RPMI7951 (cell line): ENCODE results near the gene ECHDC3. TPM values are rescaled to one million over a fixed set of nuclear protein-coding genes. Genes with fewer than 3 reads are reported as not detected.
"Not testable (repeated sequence)": the region's sequence is repeated elsewhere in the genome, so short reads cannot be mapped to it uniquely, and the experiment has no call there.

Experiments used
- DNase-seq: peaks from one replicate; pipeline ENCODE4 v3.0.0-alpha.2; 2012; ENCODE audit warnings: low read depth
- total RNA-seq: library from RNA; depleted of rRNA; stranded (reverse); fragments of >200 nt; shearing (Covaris generic); gene quantifications from 2 replicates; pipeline ENCODE4 v1.2.3, GENCODE V29; 2014; rRNA removed

The ECHDC3 gene, protein sequence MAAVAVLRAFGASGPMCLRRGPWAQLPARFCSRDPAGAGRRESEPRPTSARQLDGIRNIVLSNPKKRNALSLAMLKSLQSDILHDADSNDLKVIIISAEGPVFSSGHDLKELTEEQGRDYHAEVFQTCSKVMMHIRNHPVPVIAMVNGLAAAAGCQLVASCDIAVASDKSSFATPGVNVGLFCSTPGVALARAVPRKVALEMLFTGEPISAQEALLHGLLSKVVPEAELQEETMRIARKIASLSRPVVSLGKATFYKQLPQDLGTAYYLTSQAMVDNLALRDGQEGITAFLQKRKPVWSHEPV
- 8.2 and 10.7 TPM in 2 replicates for total RNA-seq

DNA sequence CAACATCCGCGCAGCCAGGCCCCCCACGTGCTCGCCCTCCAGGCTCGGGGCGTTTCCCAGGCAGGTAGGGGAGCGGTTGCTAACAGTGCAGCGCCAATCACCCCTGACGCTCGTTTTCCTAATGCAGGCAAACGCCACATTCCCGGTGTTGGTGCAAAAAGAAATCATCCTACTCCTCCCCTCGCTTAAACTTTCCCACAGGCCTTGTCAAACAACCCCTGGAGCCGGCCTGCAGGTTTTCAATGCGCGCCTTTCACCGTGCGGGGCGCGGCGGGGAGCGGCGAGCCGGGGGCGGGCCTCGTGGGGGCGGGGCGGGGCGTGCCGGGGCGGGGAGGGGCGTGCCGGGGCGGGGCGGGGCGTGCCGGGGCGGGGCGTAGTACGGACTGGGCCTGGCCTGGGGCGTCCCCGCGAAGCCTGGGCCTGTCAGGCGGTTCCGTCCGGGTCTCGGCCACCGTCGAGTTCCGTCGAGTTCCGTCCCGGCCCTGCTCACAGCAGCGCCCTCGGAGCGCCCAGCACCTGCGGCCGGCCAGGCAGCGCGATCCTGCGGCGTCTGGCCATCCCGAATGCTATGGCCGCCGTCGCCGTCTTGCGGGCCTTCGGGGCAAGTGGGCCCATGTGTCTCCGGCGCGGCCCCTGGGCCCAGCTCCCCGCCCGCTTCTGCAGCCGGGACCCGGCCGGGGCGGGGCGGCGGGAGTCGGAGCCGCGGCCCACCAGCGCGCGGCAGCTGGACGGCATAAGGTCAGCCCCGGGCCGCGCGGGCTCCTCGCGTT is at the start of gene ECHDC3:
Gene ECHDC3 (plus strand): TSS at position 374 of the 770 bp plus-strand sequence. CDS start 195 bp downstream, at position 569.
- DNase-seq, result peak; percentile 55

DNA sequence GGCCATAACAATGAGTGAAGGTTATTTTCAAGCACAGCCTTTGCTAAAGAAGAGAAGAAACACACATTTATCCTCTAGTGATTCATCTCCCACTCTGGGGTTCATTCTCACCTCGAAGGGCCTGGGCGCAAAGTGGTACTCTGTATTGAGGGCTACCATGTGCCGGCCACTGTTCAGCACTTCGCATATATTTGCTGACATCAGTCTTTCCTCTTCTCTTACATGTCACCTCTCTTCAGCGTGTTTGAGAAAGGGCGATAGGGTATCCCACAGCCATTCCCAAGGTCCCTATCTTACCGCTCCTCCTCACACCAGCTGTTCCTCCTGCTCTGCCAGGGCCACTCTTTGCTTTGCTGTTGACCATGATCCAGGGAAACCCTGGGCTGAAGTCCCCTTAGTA is 48.8 kb upstream of the ECHDC3 start:
- no peak for DNase-seq

DNA sequence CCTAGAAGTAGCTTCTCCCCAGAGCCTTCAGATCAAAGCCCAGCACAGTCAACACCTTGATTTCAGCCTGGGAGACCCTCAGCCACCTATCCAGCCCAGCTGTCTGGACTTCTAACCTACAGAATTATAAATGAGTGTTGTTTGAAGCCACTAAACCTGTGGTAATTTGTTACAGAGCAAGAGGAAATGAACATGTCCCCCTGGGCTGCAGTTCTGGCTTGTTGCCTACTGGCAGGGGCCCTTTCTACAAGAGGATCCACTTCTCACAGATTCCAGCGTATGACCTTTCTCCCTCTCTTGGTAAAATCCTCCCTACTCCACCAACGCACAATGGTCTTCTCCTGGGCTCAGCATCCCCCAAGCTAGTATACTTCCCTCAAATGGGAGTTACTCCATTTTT is 46.4 kb upstream of the ECHDC3 start:
- DNase-seq, result no peak

DNA sequence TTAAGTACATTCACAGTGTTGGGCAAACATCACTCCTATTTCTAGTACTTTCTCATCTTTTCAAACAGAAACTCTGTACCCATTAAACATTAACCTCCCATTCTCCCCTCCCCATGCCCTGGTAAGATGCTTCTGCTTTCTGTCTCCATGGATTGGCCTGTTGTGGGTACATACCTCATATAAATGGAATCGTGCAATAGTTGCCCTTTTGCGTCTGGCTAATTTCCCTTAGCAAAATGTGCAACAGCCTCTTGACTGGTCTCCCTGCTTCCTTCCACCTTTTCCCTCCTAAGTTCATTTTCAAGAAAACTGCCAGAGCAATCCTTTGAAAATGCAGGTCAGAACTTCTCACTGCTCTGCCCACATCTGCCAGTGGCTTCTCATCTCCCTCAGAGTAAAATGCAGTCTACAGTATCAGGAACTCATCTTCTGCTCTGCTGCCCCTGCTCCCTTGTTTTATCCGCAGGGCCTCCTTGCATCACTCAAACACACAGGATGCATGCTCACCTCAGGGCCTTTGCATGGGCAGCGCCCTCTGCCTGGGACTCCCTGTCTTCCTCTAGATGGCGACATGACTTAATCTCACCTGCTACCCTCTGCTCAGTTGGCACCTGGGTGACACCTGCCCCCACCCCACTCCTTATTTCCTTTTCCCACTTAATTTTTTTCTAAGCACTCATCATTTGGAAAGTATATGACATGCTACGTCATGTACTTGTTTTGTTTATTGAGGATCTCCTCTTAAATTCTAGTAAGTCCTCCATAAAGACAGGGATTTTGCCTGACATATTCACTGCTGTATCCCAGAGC is 44.3 kb upstream of the ECHDC3 start:
- DNase-seq, result no peak

DNA sequence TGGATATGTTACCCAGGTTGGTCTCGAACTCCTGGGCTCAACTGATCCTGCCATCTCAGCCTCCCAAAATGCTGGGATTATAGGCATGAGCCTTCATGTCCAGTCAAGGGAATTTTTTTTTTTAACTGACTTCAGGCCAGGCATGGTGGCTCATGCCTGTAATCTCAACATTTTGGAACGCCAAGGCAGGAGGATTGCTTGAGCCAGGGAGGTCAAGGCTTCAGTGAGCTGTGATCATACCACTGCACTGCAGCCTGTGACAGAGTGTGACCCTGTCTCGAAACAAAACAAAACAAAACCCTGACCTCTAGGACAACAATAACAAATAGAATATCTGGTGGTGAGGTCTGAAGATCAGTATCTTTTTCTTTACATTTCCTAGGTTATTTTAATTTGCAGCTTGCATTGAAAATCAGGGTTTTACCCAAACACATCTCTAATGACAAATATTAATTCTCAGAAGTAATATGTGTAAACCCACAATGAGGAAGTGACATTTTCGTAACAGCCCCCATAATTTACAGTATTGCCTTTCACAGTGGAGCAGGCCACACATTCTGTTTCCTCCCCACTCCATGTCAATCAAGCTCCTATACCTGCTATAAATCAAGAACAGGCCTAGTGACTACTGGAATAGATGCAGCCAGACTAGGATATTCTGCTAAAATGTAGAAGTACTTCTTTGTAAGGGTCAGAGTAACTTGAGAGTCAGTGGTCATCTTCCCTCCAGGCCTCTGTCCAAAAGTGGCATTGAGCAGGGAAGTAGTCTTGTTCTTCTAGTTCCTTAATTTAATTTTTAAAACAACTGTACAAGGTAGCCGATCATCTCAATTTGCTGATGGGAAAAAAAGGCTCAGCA is 43.3 kb upstream of the ECHDC3 start:
- DNase-seq, result no peak

DNA sequence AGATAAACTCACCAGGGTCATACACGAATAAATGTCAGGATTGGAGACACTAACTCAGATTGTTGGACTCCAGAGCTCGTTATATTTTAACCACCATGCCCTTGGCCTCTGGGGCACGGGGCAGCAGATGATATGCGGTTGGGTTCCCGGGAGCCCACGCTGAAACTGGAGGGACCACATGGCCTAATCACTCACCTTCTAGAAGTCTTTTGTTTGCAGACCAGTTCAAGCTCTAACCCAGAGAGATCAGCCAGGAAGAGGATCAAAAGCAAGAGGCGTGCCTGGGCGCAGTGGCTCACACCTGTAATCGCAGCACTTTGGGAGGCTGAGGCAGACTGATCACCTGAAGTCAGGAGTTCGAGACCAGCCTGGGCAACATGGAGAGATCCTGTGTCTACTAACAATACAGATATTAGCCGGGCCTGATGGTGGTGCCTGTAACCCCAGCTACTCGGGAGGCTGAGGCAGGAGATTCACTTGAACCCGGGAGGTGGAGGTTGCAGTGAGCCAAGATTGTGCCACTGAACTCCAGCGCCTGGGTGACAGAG is 42.6 kb upstream of the ECHDC3 start:
- DNase-seq, result no peak

DNA sequence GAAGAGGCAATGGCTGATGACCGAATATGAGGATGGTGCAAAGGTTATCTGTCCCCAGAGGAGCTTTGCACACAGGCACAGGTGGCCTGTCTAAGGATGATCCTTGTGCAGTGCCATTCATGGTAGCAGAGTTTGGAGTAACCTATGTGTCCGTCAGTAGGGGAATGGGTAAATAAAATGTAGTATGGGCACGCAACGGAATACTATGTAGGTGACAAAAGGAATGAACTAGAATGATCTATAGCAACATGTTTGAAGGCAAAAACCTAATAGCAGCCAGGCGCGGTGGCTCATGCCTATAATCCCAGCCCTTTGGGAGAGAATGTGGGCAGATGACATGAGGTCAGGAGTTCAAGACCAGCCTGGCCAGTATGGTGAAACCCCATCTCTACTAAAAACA is 41.6 kb upstream of the ECHDC3 start:
- DNase-seq, result no peak

DNA sequence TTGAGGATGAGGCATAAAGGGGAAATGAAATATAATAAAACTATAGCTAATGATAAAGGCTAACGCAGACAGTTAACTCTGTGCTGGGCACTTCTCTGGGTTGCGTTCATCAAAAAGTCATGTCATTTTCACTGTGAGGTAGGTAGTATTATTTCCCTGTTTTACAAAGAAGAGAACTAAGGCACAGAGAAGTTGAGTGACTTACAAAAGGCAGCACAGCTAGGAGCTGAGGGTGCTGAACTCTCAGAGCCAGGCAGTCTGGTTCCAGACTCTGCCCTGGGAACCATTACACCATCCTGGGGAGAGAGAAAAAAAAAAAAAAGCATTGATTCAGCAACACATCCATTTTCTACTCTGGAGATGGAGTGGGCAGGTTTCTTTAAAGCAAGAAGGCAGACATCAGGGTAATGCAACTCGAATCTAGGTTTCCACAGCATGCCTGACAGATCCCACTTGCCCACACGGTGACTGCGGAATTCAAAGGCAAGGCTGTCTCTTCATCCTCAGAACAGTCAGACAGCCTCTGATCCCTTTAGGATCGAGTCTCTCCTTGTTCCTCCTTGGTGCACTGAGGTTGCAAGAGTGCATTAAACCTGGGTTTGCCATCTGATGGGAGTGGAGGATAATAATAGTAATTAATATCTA is 40.6 kb upstream of the ECHDC3 start:
- DNase-seq, result no peak

DNA sequence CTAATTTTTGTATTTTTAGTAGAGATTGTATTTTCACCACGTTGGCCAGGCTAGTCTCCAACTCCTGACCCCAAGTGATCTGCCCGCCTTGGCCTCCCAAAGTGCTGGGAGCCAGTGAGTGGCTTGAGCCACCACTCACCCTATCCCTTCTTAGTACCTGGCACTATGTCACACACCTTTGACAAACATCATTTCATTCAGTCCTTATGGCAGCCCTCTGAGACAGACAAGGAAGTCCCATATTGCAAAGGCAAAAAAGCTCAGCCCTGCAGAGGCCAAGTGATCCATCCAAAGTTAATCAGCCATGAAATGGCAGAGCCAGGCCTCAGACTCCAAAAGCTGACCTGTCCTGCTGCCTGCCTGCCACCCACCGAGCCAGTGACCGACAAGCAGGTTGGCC is 39.9 kb upstream of the ECHDC3 start:
- no peak for DNase-seq

DNA sequence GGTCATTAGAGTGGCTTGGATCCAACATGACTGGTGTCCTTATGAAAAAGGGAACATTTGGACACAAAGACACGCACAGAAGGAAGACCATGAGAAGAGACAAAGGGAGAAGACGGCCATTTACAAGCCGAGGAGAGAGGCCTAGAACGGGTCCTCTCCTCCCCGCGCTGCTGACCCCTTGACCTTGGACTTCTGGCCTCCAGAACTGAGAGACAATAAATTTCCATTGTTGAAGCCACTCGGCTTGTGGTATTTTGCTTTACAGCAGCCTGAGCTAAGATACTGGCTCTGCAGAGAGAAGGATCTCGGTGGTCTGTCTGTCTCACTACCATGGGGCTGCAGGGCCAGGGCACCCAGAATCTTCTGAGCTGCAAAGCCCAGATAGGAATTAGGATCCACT is 38.1 kb upstream of the ECHDC3 start:
- no peak for DNase-seq

DNA sequence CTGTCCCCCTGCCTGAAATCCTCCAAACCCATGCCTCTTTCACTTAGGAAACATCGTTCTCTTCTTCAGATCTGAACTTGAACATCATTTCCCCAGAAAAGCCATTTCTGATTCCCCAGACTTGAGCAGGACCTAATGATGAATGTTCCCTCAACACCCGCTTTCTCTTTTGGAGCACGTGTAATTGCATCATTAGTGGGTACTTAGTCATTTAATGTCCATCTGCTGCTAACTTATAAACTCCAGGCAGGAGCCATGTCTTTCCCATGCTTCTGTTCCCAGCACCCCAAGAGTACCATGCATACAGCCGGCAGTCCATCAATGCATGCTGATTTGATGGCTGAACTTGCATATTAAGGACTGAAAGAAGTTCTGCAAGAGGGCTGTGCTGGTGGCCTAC is 36.5 kb upstream of the ECHDC3 start:
- peak; percentile 23 for DNase-seq

DNA sequence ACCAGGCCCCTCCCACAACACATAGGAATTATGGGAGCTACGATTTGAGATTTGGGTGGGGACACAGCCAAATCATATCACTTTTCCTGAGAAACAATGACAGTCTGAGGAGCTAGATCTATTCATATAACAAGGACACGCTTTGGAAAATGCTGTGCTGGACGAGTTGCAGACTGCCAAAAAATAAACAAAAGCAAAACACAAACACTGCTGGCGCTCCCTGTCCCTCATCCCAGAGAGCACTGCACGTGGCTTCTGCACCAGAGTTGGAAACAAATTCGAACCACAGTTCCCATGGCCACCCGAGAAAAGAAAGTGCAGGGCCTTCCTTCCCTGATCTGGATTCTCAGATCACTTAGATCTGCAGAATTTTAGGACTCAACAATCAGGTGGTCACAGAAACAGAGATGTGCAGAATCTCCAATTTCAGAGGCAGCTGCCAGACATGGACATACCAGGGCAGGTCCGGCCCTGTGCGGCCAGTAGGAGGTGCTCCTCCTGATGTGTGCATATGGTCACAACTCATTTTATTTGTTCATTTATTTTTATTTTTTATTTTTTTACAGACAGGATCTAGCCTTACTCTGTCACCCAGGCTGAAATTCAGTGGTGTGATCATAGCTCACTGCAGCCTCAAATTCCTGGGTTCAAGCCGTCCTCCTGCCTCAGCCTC is 35.2 kb upstream of the ECHDC3 start:
- no peak for DNase-seq

DNA sequence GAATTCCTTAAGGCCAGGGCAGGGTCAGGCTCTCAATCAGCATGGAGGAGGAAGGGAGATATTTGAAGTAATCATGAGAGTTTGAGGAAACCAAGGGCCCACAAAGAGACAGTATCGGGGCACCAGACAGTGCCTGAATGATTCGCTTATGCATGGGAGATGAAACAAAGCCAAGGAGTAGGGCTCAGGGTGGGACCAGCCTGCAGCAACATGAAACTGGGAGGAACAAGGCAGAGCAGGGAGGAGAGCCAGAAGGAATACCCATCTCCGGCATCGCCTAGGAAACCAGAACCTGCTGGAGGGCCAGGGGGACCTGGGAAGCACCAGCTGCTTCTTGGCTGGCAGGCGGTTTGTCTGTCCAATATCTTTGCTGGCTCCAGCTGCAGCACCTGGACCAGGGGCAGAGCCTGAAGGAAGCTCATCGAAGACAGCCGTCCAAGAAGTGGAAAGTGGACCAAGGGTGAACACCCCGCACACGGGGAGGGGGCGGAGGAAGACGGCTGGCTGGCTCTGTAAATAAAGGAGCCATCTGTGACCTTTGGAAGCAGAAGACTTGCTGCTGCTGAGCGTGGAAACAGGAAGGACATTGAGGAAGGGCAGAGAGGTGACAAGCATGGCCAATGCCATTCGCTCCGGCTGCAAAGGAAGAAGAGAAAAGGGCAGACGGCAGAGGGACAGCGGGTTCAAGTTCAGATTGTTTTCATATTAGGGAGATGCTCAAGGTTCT is 34.4 kb upstream of the ECHDC3 start:
- DNase-seq, result no peak

DNA sequence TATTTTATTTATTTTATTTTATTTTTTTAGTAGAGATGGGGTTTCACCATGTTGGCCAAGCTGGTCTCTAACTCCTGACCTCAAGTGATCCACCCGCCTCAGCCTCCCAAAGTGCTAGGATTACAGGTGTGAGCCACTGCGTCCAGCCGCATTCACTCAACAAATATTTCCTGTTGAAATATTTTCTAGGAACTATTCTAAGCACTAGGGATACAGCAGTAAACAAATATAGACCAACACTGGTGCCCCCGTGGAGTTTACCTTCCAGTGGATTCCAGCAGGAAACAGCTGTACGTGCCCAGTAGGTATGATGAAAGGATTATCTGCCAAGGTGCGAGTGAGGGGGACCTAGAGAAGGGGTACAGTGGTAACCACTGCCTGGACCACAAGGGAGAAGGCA is 33.4 kb upstream of the ECHDC3 start:
- not testable (repeated sequence) for DNase-seq

DNA sequence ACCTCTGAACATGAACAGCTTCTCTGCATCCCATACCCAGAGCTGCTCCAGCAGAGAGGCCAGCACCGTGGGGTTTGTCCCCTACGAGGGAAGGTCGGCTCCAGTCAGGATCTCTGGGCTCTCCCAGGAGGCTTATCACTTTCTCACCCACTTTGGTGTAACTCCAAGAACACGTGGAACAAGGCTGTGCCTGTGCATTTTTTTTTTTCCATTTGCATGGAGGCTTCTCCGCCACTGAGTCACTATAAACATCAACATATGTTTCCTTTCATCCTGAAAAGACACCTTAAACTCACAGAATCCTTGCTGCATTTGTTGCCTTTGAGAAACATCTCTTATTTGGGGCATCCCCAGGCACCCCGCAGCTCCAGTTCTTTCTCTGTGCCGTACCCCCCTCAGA is 29.4 kb upstream of the ECHDC3 start:
- peak; percentile 24 for DNase-seq

DNA sequence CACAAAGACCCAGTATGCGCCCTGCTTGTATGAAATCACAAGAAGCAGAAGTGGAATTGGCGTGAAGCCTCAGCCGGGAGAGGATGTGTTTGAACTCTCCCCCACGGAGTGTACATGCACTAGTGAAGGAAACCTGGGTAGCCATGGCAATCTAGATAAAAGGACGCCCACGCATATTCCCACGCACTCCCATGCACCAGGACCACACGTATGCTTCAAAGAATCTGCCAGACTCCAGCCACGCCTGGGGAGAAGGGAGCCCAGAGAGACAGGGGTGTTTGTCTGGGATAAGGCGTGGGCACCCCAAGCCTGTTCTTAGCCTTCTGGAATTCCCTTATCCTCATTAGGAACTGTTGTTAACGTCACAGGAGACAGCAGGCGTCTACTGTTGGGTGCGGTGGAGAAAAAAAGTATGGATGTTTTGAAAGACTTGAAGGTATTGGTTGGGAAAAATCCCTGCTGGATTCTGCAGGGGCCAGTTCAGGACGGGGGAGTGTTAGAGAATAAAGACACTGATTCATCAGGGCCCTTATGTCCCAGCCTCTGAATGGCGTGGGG is 28.9 kb upstream of the ECHDC3 start:
- peak; percentile 50 for DNase-seq

DNA sequence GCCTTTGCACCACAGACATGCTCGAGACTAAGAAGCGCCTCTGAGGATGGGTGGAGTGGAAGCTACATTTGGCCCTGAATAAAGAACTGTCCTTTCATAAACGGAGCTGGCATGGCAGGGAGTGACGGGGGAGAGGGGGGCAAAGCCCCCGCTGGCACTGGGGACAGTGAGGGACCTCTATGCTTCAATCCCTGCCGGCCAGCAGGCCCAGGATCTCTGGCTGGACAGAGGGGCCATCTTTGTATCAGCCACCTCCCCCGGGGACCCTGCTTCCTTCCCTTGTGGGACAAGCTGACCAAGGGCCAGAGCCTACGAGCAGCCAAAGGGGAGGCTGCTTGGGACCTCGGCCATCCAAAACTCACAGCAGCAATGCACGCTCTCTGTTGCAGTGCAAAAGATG is 28.2 kb upstream of the ECHDC3 start:
- no peak for DNase-seq

DNA sequence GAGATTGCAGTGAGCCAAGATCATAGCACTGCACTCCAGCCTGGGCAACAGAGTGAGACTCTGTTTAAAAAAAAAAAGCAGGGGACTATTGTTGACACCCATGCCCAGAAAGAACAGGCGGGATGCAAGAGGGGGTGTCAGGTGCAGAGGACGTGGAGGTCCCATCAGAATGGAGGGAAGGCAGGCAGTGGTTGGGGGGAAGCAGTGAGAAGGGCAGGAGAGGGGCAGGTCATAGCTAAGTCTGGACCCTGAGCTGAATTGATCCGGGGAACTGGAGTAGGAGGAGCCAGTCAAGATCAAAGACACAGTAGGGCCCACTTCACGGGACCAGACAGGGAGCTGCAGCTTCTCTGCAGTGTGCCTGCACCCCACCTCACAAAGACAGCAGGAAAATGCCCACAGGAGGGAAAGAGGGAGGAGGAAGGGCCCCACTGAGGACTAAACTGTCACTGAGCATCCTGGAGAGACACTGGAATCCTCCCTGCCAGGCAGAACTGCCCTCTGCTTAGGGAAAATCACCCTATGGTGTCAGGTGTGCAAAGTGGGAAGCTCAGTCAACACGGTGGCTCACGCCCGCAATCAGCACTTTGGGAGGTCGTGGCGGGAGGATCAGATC is 27.3 kb upstream of the ECHDC3 start:
- DNase-seq, result no peak
